ENCODE data around the gene DNAH10.

GRCh38 chr12:123891516-123892179 lies 129.5 kb downstream of the DNAH10 start:
- TF ChIP-seq FOXM1 (IDR thresholded peaks at IDR 0.05; ENCODE audit: borderline replicate concordance, low read depth) (no peak), EP300 (IDR thresholded peaks at IDR 0.05; ENCODE audit: borderline replicate concordance) (no peak), CREB1 (IDR thresholded peaks at IDR 0.05; ENCODE audit: low read depth) (no peak), RAD21 (IDR thresholded peaks at IDR 0.05; ENCODE audit: low read depth) (no peak), TAF1 (IDR thresholded peaks at IDR 0.05; ENCODE audit: low read depth) (no peak), MAX (IDR thresholded peaks at IDR 0.05) (no peak), CEBPB (IDR thresholded peaks at IDR 0.05) (no peak), USF1 (IDR thresholded peaks at IDR 0.05) (no peak), EGR1 (IDR thresholded peaks at IDR 0.05) (no peak), TCF12 (IDR thresholded peaks at IDR 0.05; ENCODE audit: low read depth) (no peak), YY1 (IDR thresholded peaks at IDR 0.05; ENCODE audit: low read depth) (no peak)
- TF ChIP-seq, protein P1, sequence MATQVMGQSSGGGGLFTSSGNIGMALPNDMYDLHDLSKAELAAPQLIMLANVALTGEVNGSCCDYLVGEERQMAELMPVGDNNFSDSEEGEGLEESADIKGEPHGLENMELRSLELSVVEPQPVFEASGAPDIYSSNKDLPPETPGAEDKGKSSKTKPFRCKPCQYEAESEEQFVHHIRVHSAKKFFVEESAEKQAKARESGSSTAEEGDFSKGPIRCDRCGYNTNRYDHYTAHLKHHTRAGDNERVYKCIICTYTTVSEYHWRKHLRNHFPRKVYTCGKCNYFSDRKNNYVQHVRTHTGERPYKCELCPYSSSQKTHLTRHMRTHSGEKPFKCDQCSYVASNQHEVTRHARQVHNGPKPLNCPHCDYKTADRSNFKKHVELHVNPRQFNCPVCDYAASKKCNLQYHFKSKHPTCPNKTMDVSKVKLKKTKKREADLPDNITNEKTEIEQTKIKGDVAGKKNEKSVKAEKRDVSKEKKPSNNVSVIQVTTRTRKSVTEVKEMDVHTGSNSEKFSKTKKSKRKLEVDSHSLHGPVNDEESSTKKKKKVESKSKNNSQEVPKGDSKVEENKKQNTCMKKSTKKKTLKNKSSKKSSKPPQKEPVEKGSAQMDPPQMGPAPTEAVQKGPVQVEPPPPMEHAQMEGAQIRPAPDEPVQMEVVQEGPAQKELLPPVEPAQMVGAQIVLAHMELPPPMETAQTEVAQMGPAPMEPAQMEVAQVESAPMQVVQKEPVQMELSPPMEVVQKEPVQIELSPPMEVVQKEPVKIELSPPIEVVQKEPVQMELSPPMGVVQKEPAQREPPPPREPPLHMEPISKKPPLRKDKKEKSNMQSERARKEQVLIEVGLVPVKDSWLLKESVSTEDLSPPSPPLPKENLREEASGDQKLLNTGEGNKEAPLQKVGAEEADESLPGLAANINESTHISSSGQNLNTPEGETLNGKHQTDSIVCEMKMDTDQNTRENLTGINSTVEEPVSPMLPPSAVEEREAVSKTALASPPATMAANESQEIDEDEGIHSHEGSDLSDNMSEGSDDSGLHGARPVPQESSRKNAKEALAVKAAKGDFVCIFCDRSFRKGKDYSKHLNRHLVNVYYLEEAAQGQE (IDR thresholded peaks at IDR 0.05; ENCODE audit: low read depth), result no peak

All from Ishikawa (cell line).